ENCODE data around the gene KLHDC10.
"Not testable (repeated sequence)": the region's sequence is repeated elsewhere in the genome, so short reads cannot be mapped to it uniquely, and the experiment has no call there.

The KLHDC10 gene

GRCh38 chr7:130079846-130080394, 9.6 kb downstream of the KLHDC10 start:
- no peak for DNase-seq

- not testable (repeated sequence) for DNase-seq
Measured at GRCh38 chr7:130083497-130083896, 13.2 kb downstream of the KLHDC10 start.

GRCh38 chr7:130084037-130084875, 13.9 kb downstream of the KLHDC10 start:
- DNase-seq = no peak

GRCh38 chr7:130085235-130085634, 14.9 kb downstream of the KLHDC10 start:
- DNase-seq = not testable (repeated sequence)

GRCh38 chr7:130086938-130087337, 16.6 kb downstream of the KLHDC10 start:
- no peak for DNase-seq

GRCh38 chr7:130087364-130087763, 17.0 kb downstream of the KLHDC10 start:
- DNase-seq = peak; percentile 53

GRCh38 chr7:130090745-130091532, 20.6 kb downstream of the KLHDC10 start:
- DNase-seq = no peak

- DNase-seq = no peak
Measured at GRCh38 chr7:130091999-130092398, 21.7 kb downstream of the KLHDC10 start.

- no peak for DNase-seq
Measured at GRCh38 chr7:130092598-130092997, 22.3 kb downstream of the KLHDC10 start.

GRCh38 chr7:130095812-130096211, 25.5 kb downstream of the KLHDC10 start:
- DNase-seq = peak; percentile 65

- DNase-seq = no peak
Measured at GRCh38 chr7:130096243-130096827, 26.0 kb downstream of the KLHDC10 start.

GRCh38 chr7:130099331-130099730, 29.0 kb downstream of the KLHDC10 start:
- no peak for DNase-seq

GRCh38 chr7:130102588-130102987, 32.3 kb downstream of the KLHDC10 start:
- DNase-seq = no peak

- no peak for DNase-seq
Measured at GRCh38 chr7:130107949-130108674, 37.8 kb downstream of the KLHDC10 start.

GRCh38 chr7:130108809-130109208, 38.5 kb downstream of the KLHDC10 start:
- no peak for DNase-seq

- no peak for DNase-seq
Measured at GRCh38 chr7:130112093-130112492, 41.8 kb downstream of the KLHDC10 start.

GRCh38 chr7:130112662-130113425, 42.5 kb downstream of the KLHDC10 start:
- no peak for DNase-seq

- DNase-seq = not testable (repeated sequence)
Measured at GRCh38 chr7:130113426-130113805, 43.1 kb downstream of the KLHDC10 start.

- DNase-seq = no peak
Measured at GRCh38 chr7:130113887-130114286, 43.6 kb downstream of the KLHDC10 start.

GRCh38 chr7:130114374-130114773, 44.0 kb downstream of the KLHDC10 start:
- DNase-seq = no peak

- DNase-seq = no peak
Measured at GRCh38 chr7:130114776-130115175, 44.4 kb downstream of the KLHDC10 start.

GRCh38 chr7:130118294-130118693, 48.0 kb downstream of the KLHDC10 start:
- no peak for DNase-seq
